Activated B cell treated with CpG ODN at 0.5 μM for 24 hours (primary cell): ENCODE results near the gene GABBR2. TPM values are rescaled to one million over a fixed set of nuclear protein-coding genes. Genes with fewer than 3 reads are reported as not detected.

ENCODE experiments used
- ATAC-seq: fragments of 200-7000 bp; cut with Tn5 transposase; one replicate; pipeline ENCODE4 v1.10.0; 2021; ENCODE audit warnings: low read depth, mild to moderate bottlenecking, moderate library complexity
- CTCF ChIA-PET: fragments of 350-600 bp; sonication (Branson Sonifier 250); formaldehyde crosslinking; loops from one replicate; lab custom pipeline; 2021; ENCODE audit warnings: antibody characterized with exemption; lab: Charles Lee
- POLR2A ChIA-PET: fragments of 350-600 bp; sonication (Branson Sonifier 250); formaldehyde crosslinking; loops from one replicate; lab custom pipeline; 2021; ENCODE audit warnings: antibody characterized with exemption; lab: Charles Lee
- DNase-seq: peaks from one replicate; pipeline ENCODE4 v3.0.0; 2022
- H3K27ac Mint-ChIP-seq: one replicate; pipeline ENCODE4 v1.8.0; 2020; ENCODE audit warnings: mixed read lengths
- H3K27me3 Mint-ChIP-seq: one replicate; pipeline ENCODE4 v1.8.0; 2021; ENCODE audit warnings: mixed read lengths
- H3K36me3 Mint-ChIP-seq: one replicate; pipeline ENCODE4 v1.8.0; 2021; ENCODE audit warnings: low read depth, mixed read lengths
- H3K4me1 Mint-ChIP-seq: one replicate; pipeline ENCODE4 v1.8.0; 2021; ENCODE audit warnings: mixed read lengths
- H3K4me3 Mint-ChIP-seq: one replicate; pipeline ENCODE4 v1.8.0; 2020; ENCODE audit warnings: mild to moderate bottlenecking, mixed read lengths
- H3K9me3 Mint-ChIP-seq: one replicate; pipeline ENCODE4 v1.8.0; 2020; ENCODE audit warnings: mixed read lengths
- intact Hi-C: fragments of 100-400 bp; cut with micrococcal nuclease; formaldehyde crosslinking; loops from one replicate; pipeline ENCODE4 v1.15.1; 2024
- total RNA-seq: library from RNA; stranded (reverse); gene quantifications from 2 replicates; pipeline ENCODE4 v1.2.3, GENCODE V29; 2022
- TF ChIP-seq, protein P1 (sequence below): fragments of 200-600 bp; IDR thresholded peaks from one replicate; pipeline ENCODE4 v1.8.0; 2022; ENCODE audit warnings: antibody characterized with exemption, mild to moderate bottlenecking

GABBR2 gene
- total RNA-seq, 1 donor from 2014 or later = not detected

DNA sequence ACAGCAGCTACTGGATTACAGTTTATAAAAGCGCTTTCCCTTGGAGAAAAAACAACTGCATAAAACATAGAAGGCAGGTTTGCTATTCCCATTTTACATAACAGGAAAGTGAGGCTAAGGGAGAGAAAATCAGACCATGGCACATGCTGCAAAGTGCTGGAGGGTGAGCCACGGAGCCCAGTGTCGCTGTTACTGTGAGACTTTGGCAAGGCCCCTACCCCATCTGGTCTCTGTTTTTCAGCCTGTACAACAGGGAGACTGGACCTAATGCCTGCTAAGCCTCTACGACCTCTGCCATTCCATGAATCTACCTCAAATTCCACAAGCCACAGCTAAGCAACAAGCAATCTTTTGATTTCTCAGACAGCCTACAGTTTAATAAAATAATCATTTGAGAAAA, 139.2 kb downstream of the GABBR2 start:
- Mint-ChIP-seq H3K9me3 (no peaks in the 10 kb centered on the region), H3K36me3 (no peaks in the 10 kb centered on the region), H3K27ac (no peak overlapping the region), H3K4me1 (no peaks in the 10 kb centered on the region), H3K27me3 (peaks cover 10% of the 10 kb centered on the region), H3K4me3 (no peak overlapping the region)
- CTCF ChIA-PET = no interaction called here
- TF ChIP-seq, protein P1, sequence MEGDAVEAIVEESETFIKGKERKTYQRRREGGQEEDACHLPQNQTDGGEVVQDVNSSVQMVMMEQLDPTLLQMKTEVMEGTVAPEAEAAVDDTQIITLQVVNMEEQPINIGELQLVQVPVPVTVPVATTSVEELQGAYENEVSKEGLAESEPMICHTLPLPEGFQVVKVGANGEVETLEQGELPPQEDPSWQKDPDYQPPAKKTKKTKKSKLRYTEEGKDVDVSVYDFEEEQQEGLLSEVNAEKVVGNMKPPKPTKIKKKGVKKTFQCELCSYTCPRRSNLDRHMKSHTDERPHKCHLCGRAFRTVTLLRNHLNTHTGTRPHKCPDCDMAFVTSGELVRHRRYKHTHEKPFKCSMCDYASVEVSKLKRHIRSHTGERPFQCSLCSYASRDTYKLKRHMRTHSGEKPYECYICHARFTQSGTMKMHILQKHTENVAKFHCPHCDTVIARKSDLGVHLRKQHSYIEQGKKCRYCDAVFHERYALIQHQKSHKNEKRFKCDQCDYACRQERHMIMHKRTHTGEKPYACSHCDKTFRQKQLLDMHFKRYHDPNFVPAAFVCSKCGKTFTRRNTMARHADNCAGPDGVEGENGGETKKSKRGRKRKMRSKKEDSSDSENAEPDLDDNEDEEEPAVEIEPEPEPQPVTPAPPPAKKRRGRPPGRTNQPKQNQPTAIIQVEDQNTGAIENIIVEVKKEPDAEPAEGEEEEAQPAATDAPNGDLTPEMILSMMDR = no peak
- intact Hi-C loops = no loop called here
- POLR2A ChIA-PET = no interaction called here
- no peak for ATAC-seq
- no peak for DNase-seq

DNA sequence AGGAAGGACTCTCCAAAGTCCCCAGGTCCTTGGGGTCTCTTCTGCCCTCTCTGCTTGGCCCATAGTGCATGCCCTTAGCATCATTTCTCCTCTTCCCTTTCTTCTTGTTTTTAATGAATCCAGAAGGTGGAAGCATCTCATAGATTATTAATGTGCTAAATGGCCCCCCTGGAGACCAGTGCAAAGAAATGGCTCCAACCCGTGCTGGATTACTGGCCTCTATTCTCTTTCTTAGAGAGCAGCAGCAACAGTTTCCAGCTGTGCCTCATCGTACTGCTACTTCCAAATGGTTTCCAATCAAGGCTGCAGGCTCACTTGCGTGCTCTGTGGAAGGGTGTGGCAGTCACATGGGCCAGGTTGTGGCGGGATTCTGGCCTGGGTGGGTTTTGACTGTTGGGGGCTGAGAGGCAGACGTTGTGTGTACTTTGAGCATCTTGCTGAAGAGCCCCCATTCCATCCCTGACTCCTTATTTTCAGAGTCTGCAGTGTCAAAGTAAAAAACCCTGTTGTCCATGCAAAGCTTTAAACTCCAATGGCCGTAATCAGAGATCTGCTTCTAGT, 139.7 kb downstream of the GABBR2 start:
- DNase-seq (no peak), ATAC-seq (no peak)
- no peak overlapping the region for H3K27ac Mint-ChIP-seq
- H3K36me3 Mint-ChIP-seq = no peaks in the 10 kb centered on the region
- POLR2A ChIA-PET = no interaction called here
- CTCF ChIA-PET = no interaction called here
- H3K9me3 Mint-ChIP-seq = no peaks in the 10 kb centered on the region
- no peaks in the 10 kb centered on the region for H3K4me1 Mint-ChIP-seq
- H3K27me3 Mint-ChIP-seq = peaks cover 10% of the 10 kb centered on the region
- no peak overlapping the region for H3K4me3 Mint-ChIP-seq
- intact Hi-C loops = no loop called here
- TF ChIP-seq, protein P1 = no peak

DNA sequence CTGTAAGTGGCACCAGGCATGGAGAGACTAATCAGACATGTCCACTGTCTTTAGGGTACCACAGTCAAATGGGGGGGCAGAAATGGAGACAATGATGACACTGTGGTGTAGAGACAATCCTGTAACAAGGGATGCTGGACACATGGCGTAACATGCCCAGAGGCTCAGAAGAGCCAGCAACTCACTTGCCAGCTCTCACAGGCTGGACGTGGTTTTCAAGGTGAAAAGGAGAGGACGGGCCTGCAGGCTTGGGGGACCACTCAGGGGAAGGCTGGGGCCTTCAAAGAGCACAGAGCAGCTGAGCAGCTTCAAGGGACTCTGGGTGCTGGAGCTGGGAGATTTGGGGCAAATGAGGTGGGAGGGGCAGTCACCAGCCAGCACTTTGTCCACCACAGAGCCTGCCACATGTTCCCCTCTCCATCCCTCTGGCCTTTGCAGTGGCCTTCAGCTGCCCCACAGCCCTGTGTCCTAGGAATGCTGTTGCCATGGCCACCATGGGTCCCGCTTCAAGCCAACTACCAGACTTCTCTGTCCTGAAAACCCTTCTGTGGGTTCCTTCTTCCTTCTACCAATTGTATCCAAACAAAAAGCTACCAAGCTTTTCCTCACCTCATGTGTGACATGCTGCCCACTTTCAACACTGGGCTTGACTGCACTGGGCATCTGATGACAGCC, 140.4 kb downstream of the GABBR2 start:
- DNase-seq (no peak), ATAC-seq (no peak)
- Mint-ChIP-seq H3K27ac (no peak overlapping the region), H3K27me3 (peaks cover 7% of the 10 kb centered on the region), H3K36me3 (no peaks in the 10 kb centered on the region), H3K4me3 (no peak overlapping the region), H3K9me3 (no peaks in the 10 kb centered on the region), H3K4me1 (no peaks in the 10 kb centered on the region)
- intact Hi-C loops = no loop called here
- ChIA-PET POLR2A (no interaction called here), CTCF (no interaction called here)
- TF ChIP-seq, protein P1 = no peak

DNA sequence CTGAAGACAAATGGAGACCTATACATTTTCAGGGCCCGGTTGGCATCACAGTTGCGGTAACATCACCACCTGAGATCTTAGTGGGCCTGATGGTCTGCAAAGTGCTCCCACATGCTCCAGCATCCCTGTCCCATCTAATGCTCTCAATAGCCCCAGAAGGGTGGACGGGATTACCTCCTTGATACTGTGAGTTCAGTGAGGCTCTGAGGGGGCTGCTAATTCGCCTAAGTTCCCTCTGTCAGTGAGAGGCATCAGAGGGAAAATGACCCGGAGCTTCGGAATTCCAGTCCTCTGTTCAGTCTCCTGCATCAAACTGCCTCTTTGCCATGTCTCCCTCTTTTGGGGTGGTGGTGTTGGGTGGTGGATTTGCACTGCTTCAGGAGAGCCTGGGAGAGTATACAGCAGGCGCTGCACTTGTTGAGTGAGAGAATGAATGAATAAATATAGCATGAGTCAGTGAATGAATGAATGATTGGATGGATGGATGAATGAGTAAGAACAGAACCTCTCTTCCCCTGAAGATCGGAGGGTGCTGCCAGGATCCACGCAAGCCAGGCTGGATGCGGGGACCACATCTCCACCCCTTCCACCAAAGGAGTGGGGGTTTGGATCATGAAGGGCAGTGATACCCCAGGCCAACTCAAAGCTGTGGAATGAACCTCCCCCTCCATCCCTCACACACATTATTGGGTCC, 141.0 kb downstream of the GABBR2 start:
- POLR2A ChIA-PET = no interaction called here
- Mint-ChIP-seq H3K27ac (no peak overlapping the region), H3K4me3 (no peak overlapping the region), H3K27me3 (peaks cover 7% of the 10 kb centered on the region), H3K36me3 (no peaks in the 10 kb centered on the region), H3K9me3 (no peaks in the 10 kb centered on the region), H3K4me1 (no peaks in the 10 kb centered on the region)
- DNase-seq (no peak), ATAC-seq (no peak)
- TF ChIP-seq, protein P1 = no peak
- intact Hi-C loops = no loop called here
- CTCF ChIA-PET = no interaction called here
